ENCODE measurements around the gene FBN3.
A peak's percentile ranks its signal among the peaks of the same experiment; 100 is the strongest.
"Not testable (repeated sequence)": the region's sequence is repeated elsewhere in the genome, so short reads cannot be mapped to it uniquely, and the experiment has no call there.

FBN3 gene

DNA sequence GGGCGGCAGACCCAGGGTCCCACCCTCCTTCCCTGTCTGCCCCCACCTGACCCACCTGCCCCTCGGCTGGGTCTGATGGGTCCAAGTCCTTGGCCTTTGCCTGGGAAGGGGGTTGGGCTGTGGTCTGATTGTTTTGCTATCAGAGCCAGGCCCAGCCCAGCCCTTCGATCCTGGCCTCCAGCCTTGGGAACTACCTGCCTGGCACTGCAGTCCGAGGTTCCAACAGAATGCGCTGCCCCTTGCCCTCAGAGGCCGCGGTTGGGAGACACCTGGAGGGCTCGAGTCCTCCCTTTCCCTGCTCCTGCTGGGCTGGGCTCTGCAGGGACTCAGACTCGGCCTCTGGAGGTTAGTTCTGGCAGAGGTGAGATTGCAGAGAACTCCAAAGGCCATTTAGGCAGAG, 95.2 kb downstream of the FBN3 start:
- no peaks in the 10 kb centered on the region for H3K9me3 Mint-ChIP-seq
- DNase-seq (ENCODE audit: low spot score), result no peak

DNA sequence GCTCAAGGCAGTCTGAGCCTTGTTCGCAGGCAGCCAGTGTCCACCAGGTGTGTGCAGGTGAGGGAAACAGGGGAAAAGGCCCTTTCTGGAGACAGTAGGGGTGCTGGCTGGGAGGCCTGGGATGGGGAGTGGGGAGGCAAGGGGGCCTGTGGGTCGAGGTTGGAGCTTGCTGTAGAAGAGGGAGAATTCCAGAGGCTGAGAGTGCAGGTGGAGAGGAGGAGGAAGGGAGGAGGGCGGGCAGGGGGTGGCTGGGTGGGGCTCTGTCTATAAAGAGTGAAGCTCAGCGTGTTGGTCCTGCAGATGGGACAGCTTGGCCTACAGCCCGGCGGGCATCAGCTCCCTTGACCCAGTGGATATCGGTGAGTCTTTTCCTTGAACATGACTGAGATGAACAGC, 96.9 kb downstream of the FBN3 start, which contains the start of gene CCL25:
Gene CCL25 (plus strand): TSS at position 297 of the 396 bp plus-strand sequence. CDS start 290 bp downstream, outside the sequence.
- no peak for DNase-seq (ENCODE audit: low spot score)
- H3K4me3 Mint-ChIP-seq, result peak within 1 kb of the TSS; percentile 52
- H3K27me3 Mint-ChIP-seq (ENCODE audit: low read depth), result peaks cover 10% of the 10 kb centered on the region

More for the DNA sequence above, 95.2 kb downstream of the FBN3 start:
- Mint-ChIP-seq H3K36me3 (ENCODE audit: low read depth) (no peaks in the 10 kb centered on the region), H3K4me1 (ENCODE audit: low read depth) (peaks cover 7% of the 10 kb centered on the region), H3K27me3 (ENCODE audit: low read depth) (peaks cover 4% of the 10 kb centered on the region), H3K27ac (no peak overlapping the region), H3K4me3 (no peak overlapping the region)

DNA sequence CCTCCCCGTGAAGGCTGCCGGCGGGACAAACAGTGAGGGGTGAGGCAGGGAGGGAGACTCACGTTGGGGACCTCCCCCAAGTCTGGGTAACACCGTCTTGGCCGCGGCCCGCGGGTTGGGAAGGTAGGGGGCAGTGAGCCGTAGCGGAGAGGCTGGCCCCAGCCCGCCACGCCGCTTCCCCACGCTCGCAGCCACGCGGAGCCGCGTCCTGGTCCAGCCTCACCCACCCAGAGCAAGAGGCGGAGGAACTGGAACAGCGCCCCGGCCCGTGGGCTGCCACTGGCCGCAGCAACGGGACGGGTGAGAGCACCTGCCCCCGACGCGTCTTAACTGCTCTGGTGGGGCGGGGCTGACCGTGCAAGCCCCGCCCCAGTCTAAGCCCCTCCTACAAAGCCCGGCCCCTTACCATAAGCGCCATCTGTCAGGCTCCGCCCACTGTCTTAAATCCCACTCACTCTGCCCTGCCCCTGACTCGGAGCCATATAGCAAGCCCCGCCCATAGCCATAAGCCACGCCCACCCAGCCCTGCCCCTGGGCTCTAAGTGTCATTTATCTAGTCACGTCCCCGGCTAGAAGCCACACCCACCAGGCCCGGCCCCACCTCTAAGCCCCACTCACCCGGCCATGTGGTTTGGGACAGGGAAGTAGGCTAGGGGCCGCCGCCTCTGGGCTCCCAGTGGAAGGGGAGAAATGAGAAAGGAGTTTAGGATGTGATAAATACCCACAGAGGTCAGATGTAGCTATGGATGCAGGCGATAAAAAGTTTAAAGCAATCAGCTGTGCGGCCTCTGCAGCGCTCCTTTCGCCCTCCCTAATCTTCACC, 98.9 kb downstream of the FBN3 start:
- Mint-ChIP-seq H3K27ac (peak overlapping the region; percentile 72), H3K36me3 (ENCODE audit: low read depth) (no peaks in the 10 kb centered on the region), H3K9me3 (no peaks in the 10 kb centered on the region), H3K27me3 (ENCODE audit: low read depth) (peaks cover 14% of the 10 kb centered on the region), H3K4me3 (peak overlapping the region; percentile 43), H3K4me1 (ENCODE audit: low read depth) (peaks cover 13% of the 10 kb centered on the region)
- DNase-seq (ENCODE audit: low spot score), result peak; percentile 80

More for the DNA sequence above, 96.9 kb downstream of the FBN3 start, which contains the start of gene CCL25:
- peaks cover 8% of the 10 kb centered on the region for H3K4me1 Mint-ChIP-seq (ENCODE audit: low read depth)
- H3K27ac Mint-ChIP-seq, result peak within 1 kb of the TSS; percentile 91
- H3K36me3 Mint-ChIP-seq (ENCODE audit: low read depth), result no peaks in the 10 kb centered on the region
- no peaks in the 10 kb centered on the region for H3K9me3 Mint-ChIP-seq

DNA sequence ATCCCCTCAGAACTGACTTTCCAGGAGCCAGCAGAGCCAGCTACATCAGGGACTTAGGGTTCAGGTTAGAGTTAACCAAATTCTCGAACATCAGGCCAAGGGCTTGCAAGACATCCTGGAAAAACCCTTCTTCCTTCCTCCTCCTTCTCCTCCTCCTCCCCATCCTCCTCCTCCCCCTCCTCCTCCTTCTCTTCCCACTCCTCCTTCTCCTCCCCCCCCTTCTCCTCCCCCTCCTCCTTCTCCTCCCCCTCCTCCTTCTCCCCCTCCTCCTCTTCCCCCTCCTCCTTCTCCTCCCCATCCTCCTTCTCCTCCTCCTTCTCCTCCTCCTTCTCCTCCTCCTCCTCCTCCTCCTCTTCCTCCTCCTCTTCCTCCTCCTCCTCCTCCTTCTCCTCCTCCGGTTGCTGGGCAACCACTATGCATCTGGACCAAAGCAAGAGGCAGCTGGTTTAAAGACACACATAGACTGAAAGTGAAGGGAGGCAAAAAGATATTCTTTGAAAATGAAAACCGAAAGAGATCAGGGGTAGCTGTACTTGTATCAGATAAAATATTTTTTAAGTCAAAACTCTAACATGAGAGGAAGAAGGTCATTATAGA, 102.7 kb downstream of the FBN3 start:
- Mint-ChIP-seq H3K27me3 (ENCODE audit: low read depth) (peaks cover 14% of the 10 kb centered on the region), H3K27ac (peak overlapping the region; percentile 74), H3K4me1 (ENCODE audit: low read depth) (peaks cover 6% of the 10 kb centered on the region), H3K4me3 (no peak overlapping the region), H3K9me3 (no peaks in the 10 kb centered on the region), H3K36me3 (ENCODE audit: low read depth) (no peaks in the 10 kb centered on the region)
- DNase-seq (ENCODE audit: low spot score), result no peak

- Mint-ChIP-seq H3K4me1 (ENCODE audit: low read depth) (peaks cover 6% of the 10 kb centered on the region), H3K27ac (no peak overlapping the region), H3K9me3 (no peaks in the 10 kb centered on the region), H3K27me3 (ENCODE audit: low read depth) (peaks cover 14% of the 10 kb centered on the region), H3K36me3 (ENCODE audit: low read depth) (no peaks in the 10 kb centered on the region), H3K4me3 (no peak overlapping the region)
- DNase-seq (ENCODE audit: low spot score), result no peak
Observed at GRCh38 chr19:8045872-8046568, 103.4 kb downstream of the FBN3 start.

- H3K36me3 Mint-ChIP-seq (ENCODE audit: low read depth), result no peaks in the 10 kb centered on the region
- DNase-seq (ENCODE audit: low spot score), result no peak
- no peaks in the 10 kb centered on the region for H3K9me3 Mint-ChIP-seq
- H3K4me3 Mint-ChIP-seq, result no peak overlapping the region
- H3K4me1 Mint-ChIP-seq (ENCODE audit: low read depth), result peaks cover 6% of the 10 kb centered on the region
- no peak overlapping the region for H3K27ac Mint-ChIP-seq
- H3K27me3 Mint-ChIP-seq (ENCODE audit: low read depth), result peaks cover 9% of the 10 kb centered on the region
Observed at GRCh38 chr19:8044018-8044417, 105.4 kb downstream of the FBN3 start.

DNA sequence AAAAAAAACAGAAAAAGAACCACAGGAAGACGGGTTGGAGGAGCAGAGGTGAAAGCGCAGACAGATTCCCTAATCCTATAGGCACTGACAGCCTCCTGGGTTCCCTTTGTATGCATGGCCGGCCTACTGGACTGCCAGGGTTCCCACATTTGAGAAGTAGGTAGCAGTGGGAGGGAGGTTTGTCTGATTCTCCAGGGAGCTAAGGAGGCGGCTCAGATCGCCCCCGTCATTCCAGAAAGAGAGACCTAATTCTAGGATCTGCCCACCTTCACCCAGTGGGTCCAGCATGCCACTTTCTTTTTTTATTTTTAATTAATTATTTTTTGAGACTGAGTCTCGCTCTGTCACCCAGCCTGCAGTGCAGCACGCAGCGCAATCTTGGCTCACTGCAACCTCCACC, 106.5 kb downstream of the FBN3 start:
- Mint-ChIP-seq H3K27me3 (ENCODE audit: low read depth) (peaks cover 5% of the 10 kb centered on the region), H3K9me3 (no peaks in the 10 kb centered on the region), H3K27ac (no peak overlapping the region), H3K4me1 (ENCODE audit: low read depth) (peaks cover 6% of the 10 kb centered on the region), H3K4me3 (no peak overlapping the region), H3K36me3 (ENCODE audit: low read depth) (no peaks in the 10 kb centered on the region)
- no peak for DNase-seq (ENCODE audit: low spot score)

- DNase-seq (ENCODE audit: low spot score), result no peak
- H3K4me1 Mint-ChIP-seq (ENCODE audit: low read depth), result no peaks in the 10 kb centered on the region
- H3K9me3 Mint-ChIP-seq, result no peaks in the 10 kb centered on the region
Observed at GRCh38 chr19:8041531-8041931, 107.9 kb downstream of the FBN3 start.

DNA sequence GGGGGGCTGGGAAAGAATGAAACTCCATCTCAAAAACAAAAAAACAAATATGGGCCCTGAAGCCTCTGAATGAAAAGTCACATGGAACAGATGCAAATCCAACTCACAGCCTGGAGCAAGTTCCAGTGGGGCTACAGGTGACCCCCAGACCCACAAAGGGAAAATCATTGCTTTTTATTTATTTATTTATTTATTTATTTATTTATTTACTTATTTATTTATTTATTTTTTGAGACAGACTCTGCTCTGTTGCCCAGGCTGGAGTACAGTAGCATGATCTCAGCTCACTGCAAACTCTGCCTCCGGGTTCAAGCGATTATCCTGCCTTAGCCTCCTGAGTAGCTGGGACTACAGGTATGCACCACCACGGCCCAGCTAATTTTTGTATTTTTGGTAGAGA, 110.2 kb downstream of the FBN3 start:
- H3K36me3 Mint-ChIP-seq (ENCODE audit: low read depth), result no peaks in the 10 kb centered on the region
- no peak overlapping the region for H3K4me3 Mint-ChIP-seq
- H3K27me3 Mint-ChIP-seq (ENCODE audit: low read depth), result peaks cover 7% of the 10 kb centered on the region
- no peaks in the 10 kb centered on the region for H3K9me3 Mint-ChIP-seq
- H3K4me1 Mint-ChIP-seq (ENCODE audit: low read depth), result no peaks in the 10 kb centered on the region
- H3K27ac Mint-ChIP-seq, result no peak overlapping the region
- no peak for DNase-seq (ENCODE audit: low spot score)

More at GRCh38 chr19:8041531-8041931, 107.9 kb downstream of the FBN3 start:
- peaks cover 2% of the 10 kb centered on the region for H3K27me3 Mint-ChIP-seq (ENCODE audit: low read depth)
- no peak overlapping the region for H3K27ac Mint-ChIP-seq
- no peak overlapping the region for H3K4me3 Mint-ChIP-seq
- H3K36me3 Mint-ChIP-seq (ENCODE audit: low read depth), result no peaks in the 10 kb centered on the region

DNA sequence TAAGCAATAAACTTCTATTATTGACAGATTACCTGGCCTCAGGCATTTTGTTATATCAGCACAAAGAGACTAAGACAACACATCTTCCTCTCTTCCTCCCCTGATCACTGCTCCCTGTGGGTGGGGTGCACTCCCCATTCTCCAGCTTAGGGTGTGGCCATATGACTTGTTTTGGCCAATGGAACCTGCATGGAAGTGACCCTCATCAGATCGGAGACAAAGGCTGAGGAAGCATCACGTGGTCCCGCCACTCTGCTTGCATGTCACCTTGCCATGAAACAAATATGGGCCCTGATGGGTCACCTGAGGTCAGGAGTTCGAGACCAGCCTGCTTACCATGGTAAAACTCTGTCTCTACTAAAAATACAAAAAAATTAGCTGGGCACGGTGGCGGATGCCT, 110.6 kb downstream of the FBN3 start:
- Mint-ChIP-seq H3K9me3 (no peaks in the 10 kb centered on the region), H3K36me3 (ENCODE audit: low read depth) (no peaks in the 10 kb centered on the region), H3K27ac (no peak overlapping the region), H3K27me3 (ENCODE audit: low read depth) (peaks cover 7% of the 10 kb centered on the region), H3K4me3 (no peak overlapping the region), H3K4me1 (ENCODE audit: low read depth) (no peaks in the 10 kb centered on the region)
- DNase-seq (ENCODE audit: low spot score), result no peak

DNA sequence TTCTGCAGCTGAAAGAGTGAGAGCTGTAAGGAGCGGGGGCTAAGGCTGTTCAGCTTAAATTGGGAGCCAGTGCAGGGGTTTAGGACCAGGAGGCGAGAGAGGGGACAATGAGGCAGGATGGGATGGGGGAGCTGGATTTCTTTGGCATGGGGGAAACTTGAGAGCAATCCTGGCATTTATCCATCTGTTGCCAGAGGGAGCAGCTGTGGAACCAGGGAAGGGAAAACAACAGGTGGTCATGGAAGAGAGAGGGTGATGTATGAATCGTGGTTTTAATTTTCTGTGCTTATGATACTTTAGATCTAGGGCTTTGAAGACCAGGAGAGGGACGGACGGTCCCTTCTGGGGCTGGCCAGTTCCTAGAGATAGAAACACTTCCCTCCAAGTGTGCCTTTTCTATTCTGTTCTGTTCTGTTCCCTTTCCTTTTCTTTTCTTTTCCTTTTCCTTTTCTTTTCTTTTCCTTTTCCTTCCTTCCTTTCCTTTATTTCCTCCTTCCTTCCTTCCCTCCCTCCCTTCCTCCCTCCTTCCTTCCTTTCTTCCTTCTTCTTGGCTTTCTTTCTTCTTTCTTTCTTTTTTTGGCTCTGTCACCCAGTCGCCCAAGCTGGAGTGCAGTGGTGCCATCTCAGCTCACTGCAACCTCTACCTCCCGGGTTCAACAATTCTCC, 112.8 kb downstream of the FBN3 start:
- no peaks in the 10 kb centered on the region for H3K36me3 Mint-ChIP-seq (ENCODE audit: low read depth)
- H3K9me3 Mint-ChIP-seq, result no peaks in the 10 kb centered on the region
- no peaks in the 10 kb centered on the region for H3K4me1 Mint-ChIP-seq (ENCODE audit: low read depth)
- no peak for DNase-seq (ENCODE audit: low spot score)
- H3K27me3 Mint-ChIP-seq (ENCODE audit: low read depth), result peaks cover 10% of the 10 kb centered on the region
- H3K27ac Mint-ChIP-seq, result no peak overlapping the region
- no peak overlapping the region for H3K4me3 Mint-ChIP-seq

- H3K27ac Mint-ChIP-seq, result no peak overlapping the region
- no peaks in the 10 kb centered on the region for H3K36me3 Mint-ChIP-seq (ENCODE audit: low read depth)
- H3K4me3 Mint-ChIP-seq, result no peak overlapping the region
- H3K4me1 Mint-ChIP-seq (ENCODE audit: low read depth), result no peaks in the 10 kb centered on the region
- peaks cover 10% of the 10 kb centered on the region for H3K27me3 Mint-ChIP-seq (ENCODE audit: low read depth)
- DNase-seq (ENCODE audit: low spot score), result no peak
- H3K9me3 Mint-ChIP-seq, result no peaks in the 10 kb centered on the region
Observed at GRCh38 chr19:8034178-8034525, 115.2 kb downstream of the FBN3 start.

DNA sequence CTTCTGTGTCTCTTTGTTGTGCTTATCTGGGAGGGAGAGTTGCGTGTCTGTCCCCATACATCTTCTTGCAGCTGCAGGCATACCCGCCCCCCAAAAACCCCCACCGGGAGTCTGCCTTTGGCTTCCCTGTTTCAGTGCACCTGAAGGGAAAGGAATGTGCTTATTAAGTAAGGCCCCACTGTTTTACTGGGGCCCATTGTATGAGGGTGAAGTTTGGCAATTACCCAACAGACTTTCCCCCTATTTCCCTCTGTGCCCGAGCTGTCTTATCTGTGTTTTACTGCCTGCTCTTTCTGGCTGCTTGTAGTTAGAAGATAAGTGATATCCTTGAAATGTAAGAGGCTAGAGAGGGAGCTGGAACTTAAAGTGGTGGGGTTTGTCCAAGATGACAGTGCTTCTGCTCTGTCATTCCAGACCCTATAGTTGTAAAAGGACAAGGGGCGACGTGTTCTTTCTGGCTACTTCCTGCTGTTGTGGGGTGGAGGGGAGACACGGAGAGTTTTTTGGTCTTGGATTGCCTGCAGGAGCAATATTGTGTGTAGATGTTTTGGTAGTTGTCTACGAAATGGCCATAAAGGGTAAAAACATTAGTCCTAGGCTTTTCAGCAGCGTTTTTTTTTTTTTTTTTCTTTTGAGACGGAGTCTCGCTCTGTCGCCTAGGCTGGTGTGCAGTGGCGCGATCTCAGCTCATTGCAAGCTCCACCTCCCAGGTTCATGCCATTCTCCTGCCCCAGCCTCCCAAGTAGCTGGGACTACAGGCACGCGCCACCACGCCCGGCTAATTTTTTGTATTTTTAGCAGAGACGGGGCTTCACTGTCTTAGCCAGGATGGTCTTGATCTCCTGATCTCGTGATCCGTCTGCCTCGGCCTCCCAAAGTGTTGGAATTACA, 115.9 kb downstream of the FBN3 start:
- not testable (repeated sequence) for H3K9me3 Mint-ChIP-seq; H3K4me3 Mint-ChIP-seq; DNase-seq (ENCODE audit: low spot score); H3K27me3 Mint-ChIP-seq (ENCODE audit: low read depth); H3K4me1 Mint-ChIP-seq (ENCODE audit: low read depth); H3K36me3 Mint-ChIP-seq (ENCODE audit: low read depth); H3K27ac Mint-ChIP-seq
